HEK293 (cell line): ENCODE results near the gene CADM1.

ENCODE experiments used
- ZBTB1 ChIP-seq: fragments of 450-650 bp; formaldehyde crosslinking; IDR thresholded peaks from 2 replicates; pipeline ENCODE4 v1.5.1; 2016; ENCODE audit warnings: missing biosample characterization, missing genetic modification characterization
- ZFP3 ChIP-seq: fragments of 450-650 bp; formaldehyde crosslinking; IDR thresholded peaks from 2 replicates; pipeline ENCODE4 v1.5.1; 2016; ENCODE audit warnings: low read depth, missing biosample characterization, missing genetic modification characterization
- ZFP41 ChIP-seq: fragments of 450-650 bp; formaldehyde crosslinking; IDR thresholded peaks from 2 replicates; pipeline ENCODE4 v1.5.1; 2016; ENCODE audit warnings: missing biosample characterization, missing genetic modification characterization, borderline replicate concordance
- ZFP69B ChIP-seq: fragments of 450-650 bp; formaldehyde crosslinking; IDR thresholded peaks from 2 replicates; pipeline ENCODE4 v1.5.1; 2016; ENCODE audit warnings: missing biosample characterization, missing genetic modification characterization
- ZNF19 ChIP-seq: fragments of 450-650 bp; formaldehyde crosslinking; IDR thresholded peaks from 2 replicates; pipeline ENCODE4; 2016; ENCODE audit warnings: missing biosample characterization, missing genetic modification characterization, low read depth
- ZNF24 ChIP-seq: fragments of 450-650 bp; formaldehyde crosslinking; IDR thresholded peaks from 2 replicates; pipeline ENCODE4 v1.5.1; 2016; ENCODE audit warnings: missing biosample characterization, missing genetic modification characterization
- ZNF626 ChIP-seq: fragments of 450-650 bp; sonication (Bioruptor Pico); formaldehyde crosslinking; IDR thresholded peaks from 2 replicates; pipeline ENCODE4 v1.5.1; 2018; ENCODE audit warnings: missing biosample characterization, missing genetic modification characterization, inconsistent platforms
- ZNF785 ChIP-seq: fragments of 450-650 bp; formaldehyde crosslinking; IDR thresholded peaks from 2 replicates; pipeline ENCODE4 v1.5.1; 2016; ENCODE audit warnings: missing biosample characterization, missing genetic modification characterization
- TF ChIP-seq, protein P1 (sequence below): fragments of 450-650 bp; formaldehyde crosslinking; IDR thresholded peaks from 2 replicates; pipeline ENCODE4 v1.5.1; 2016; ENCODE audit warnings: missing biosample characterization, missing genetic modification characterization
- TF ChIP-seq, protein P2 (sequence below): fragments of 450-650 bp; formaldehyde crosslinking; IDR thresholded peaks from 2 replicates; pipeline ENCODE4 v1.5.1; 2016; ENCODE audit warnings: missing biosample characterization, missing genetic modification characterization, low read depth
- TF ChIP-seq, protein P3 (sequence below): fragments of 450-650 bp; formaldehyde crosslinking; IDR thresholded peaks from 2 replicates; pipeline ENCODE4 v1.5.1; 2016; ENCODE audit warnings: missing biosample characterization, missing genetic modification characterization
- TF ChIP-seq, protein P4 (sequence below): sonication (generic); formaldehyde crosslinking; IDR thresholded peaks from 2 replicates; pipeline ENCODE4 v1.8.1; 2022; ENCODE audit warnings: mild to moderate bottlenecking, moderate library complexity, missing genetic modification reagents

DNA sequence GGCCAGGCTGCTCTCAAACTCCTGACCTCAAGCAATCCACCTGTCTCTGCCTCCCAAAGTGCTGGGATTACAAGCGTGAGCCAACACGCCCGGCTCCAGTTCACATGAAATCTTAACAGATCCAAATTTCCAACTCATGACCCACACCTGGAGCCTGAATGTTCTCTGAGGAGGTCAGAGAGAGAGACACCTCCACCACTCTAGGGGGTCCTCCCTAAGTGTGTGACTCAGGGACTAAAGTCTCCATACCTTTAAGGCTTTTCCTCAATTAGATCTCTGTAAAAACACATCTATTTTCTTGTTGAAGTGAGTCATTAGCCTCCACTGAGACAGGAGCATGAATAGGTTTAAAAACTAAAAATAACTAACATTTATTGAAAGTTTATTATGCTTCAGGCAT, 376.4 kb downstream of the CADM1 start:
- TF ChIP-seq ZBTB1 (tag by site-specific recombination) = no peak
- no peak for TF ChIP-seq ZNF785
- TF ChIP-seq ZFP69B = no peak
- TF ChIP-seq, protein P1, sequence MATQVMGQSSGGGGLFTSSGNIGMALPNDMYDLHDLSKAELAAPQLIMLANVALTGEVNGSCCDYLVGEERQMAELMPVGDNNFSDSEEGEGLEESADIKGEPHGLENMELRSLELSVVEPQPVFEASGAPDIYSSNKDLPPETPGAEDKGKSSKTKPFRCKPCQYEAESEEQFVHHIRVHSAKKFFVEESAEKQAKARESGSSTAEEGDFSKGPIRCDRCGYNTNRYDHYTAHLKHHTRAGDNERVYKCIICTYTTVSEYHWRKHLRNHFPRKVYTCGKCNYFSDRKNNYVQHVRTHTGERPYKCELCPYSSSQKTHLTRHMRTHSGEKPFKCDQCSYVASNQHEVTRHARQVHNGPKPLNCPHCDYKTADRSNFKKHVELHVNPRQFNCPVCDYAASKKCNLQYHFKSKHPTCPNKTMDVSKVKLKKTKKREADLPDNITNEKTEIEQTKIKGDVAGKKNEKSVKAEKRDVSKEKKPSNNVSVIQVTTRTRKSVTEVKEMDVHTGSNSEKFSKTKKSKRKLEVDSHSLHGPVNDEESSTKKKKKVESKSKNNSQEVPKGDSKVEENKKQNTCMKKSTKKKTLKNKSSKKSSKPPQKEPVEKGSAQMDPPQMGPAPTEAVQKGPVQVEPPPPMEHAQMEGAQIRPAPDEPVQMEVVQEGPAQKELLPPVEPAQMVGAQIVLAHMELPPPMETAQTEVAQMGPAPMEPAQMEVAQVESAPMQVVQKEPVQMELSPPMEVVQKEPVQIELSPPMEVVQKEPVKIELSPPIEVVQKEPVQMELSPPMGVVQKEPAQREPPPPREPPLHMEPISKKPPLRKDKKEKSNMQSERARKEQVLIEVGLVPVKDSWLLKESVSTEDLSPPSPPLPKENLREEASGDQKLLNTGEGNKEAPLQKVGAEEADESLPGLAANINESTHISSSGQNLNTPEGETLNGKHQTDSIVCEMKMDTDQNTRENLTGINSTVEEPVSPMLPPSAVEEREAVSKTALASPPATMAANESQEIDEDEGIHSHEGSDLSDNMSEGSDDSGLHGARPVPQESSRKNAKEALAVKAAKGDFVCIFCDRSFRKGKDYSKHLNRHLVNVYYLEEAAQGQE (tag by site-specific recombination) = no peak
- no peak for TF ChIP-seq ZNF626 (tag by site-specific recombination)
- TF ChIP-seq, protein P2, sequence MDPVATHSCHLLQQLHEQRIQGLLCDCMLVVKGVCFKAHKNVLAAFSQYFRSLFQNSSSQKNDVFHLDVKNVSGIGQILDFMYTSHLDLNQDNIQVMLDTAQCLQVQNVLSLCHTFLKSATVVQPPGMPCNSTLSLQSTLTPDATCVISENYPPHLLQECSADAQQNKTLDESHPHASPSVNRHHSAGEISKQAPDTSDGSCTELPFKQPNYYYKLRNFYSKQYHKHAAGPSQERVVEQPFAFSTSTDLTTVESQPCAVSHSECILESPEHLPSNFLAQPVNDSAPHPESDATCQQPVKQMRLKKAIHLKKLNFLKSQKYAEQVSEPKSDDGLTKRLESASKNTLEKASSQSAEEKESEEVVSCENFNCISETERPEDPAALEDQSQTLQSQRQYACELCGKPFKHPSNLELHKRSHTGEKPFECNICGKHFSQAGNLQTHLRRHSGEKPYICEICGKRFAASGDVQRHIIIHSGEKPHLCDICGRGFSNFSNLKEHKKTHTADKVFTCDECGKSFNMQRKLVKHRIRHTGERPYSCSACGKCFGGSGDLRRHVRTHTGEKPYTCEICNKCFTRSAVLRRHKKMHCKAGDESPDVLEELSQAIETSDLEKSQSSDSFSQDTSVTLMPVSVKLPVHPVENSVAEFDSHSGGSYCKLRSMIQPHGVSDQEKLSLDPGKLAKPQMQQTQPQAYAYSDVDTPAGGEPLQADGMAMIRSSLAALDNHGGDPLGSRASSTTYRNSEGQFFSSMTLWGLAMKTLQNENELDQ (tag by site-specific recombination) = no peak
- no peak for TF ChIP-seq ZNF19 (tag by site-specific recombination)
- TF ChIP-seq, protein P3, sequence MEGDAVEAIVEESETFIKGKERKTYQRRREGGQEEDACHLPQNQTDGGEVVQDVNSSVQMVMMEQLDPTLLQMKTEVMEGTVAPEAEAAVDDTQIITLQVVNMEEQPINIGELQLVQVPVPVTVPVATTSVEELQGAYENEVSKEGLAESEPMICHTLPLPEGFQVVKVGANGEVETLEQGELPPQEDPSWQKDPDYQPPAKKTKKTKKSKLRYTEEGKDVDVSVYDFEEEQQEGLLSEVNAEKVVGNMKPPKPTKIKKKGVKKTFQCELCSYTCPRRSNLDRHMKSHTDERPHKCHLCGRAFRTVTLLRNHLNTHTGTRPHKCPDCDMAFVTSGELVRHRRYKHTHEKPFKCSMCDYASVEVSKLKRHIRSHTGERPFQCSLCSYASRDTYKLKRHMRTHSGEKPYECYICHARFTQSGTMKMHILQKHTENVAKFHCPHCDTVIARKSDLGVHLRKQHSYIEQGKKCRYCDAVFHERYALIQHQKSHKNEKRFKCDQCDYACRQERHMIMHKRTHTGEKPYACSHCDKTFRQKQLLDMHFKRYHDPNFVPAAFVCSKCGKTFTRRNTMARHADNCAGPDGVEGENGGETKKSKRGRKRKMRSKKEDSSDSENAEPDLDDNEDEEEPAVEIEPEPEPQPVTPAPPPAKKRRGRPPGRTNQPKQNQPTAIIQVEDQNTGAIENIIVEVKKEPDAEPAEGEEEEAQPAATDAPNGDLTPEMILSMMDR = no peak
- TF ChIP-seq ZNF24 (tag by site-specific recombination) = no peak
- no peak for TF ChIP-seq ZFP41
- TF ChIP-seq ZFP3 (tag by site-specific recombination) = no peak
- TF ChIP-seq, protein P4, sequence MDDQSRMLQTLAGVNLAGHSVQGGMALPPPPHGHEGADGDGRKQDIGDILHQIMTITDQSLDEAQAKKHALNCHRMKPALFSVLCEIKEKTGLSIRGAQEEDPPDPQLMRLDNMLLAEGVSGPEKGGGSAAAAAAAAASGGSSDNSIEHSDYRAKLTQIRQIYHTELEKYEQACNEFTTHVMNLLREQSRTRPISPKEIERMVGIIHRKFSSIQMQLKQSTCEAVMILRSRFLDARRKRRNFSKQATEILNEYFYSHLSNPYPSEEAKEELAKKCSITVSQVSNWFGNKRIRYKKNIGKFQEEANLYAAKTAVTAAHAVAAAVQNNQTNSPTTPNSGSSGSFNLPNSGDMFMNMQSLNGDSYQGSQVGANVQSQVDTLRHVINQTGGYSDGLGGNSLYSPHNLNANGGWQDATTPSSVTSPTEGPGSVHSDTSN (CRISPR knock-in tag) = no peak
